ENCODE data around the gene CHD8. TPM values are rescaled to one million over a fixed set of nuclear protein-coding genes. Genes with fewer than 3 reads are reported as not detected.

CHD8 gene
- total RNA-seq, 1 donor from 2014 or later, result 126 TPM

GRCh38 chr14:21385188-21385904 is 70.6 kb downstream of the CHD8 start:
- peaks cover 17% of the 10 kb centered on the region for H3K36me3 Mint-ChIP-seq
- peak overlapping the region; percentile 100 for H3K27ac Mint-ChIP-seq
- no peaks in the 10 kb centered on the region for H3K9me3 Mint-ChIP-seq
- H3K4me1 Mint-ChIP-seq, result peaks cover 27% of the 10 kb centered on the region
- DNase-seq (ENCODE audit: low spot score in 2 of 2, unreplicated experiment in 2 of 2), result no peak
- TF ChIP-seq CTCF (IDR thresholded peaks at IDR 0.05; ENCODE audit: unreplicated experiment), result no peak
- no peak overlapping the region for H3K4me3 Mint-ChIP-seq
- no peaks in the 10 kb centered on the region for H3K27me3 Mint-ChIP-seq (ENCODE audit: low read depth)

GRCh38 chr14:21384494-21384851 is 71.5 kb downstream of the CHD8 start:
- Mint-ChIP-seq H3K27ac (peak overlapping the region; percentile 100), H3K36me3 (peaks cover 12% of the 10 kb centered on the region), H3K27me3 (ENCODE audit: low read depth) (no peaks in the 10 kb centered on the region), H3K9me3 (no peaks in the 10 kb centered on the region), H3K4me3 (peak overlapping the region; percentile 97), H3K4me1 (peaks cover 27% of the 10 kb centered on the region)
- TF ChIP-seq CTCF (IDR thresholded peaks at IDR 0.05; ENCODE audit: unreplicated experiment), result no peak
- DNase-seq (ENCODE audit: low spot score in 2 of 2, unreplicated experiment in 2 of 2), result no peak

- peak; percentile 91 to 95 for DNase-seq (ENCODE audit: low spot score in 2 of 2, unreplicated experiment in 2 of 2)
- H3K4me1 Mint-ChIP-seq, result peaks cover 27% of the 10 kb centered on the region
- peaks cover 12% of the 10 kb centered on the region for H3K36me3 Mint-ChIP-seq
- no peak for TF ChIP-seq CTCF (IDR thresholded peaks at IDR 0.05; ENCODE audit: unreplicated experiment)
- peak within 1 kb of the TSS; percentile 97 for H3K4me3 Mint-ChIP-seq
- no peaks in the 10 kb centered on the region for H3K9me3 Mint-ChIP-seq
- H3K27me3 Mint-ChIP-seq (ENCODE audit: low read depth), result no peaks in the 10 kb centered on the region
- peak within 1 kb of the TSS; percentile 100 for H3K27ac Mint-ChIP-seq
These were observed 72.0 kb downstream of the CHD8 start, which contains the start of gene SUPT16H for GRCh38 chr14:21383848-21384493. Gene SUPT16H, minus strand, starts transcription at chr14:21384019. Its CDS starts 92 bp downstream, at chr14:21383927.

- Mint-ChIP-seq H3K4me3 (peak overlapping the region; percentile 97), H3K27me3 (ENCODE audit: low read depth) (no peaks in the 10 kb centered on the region), H3K4me1 (peaks cover 27% of the 10 kb centered on the region), H3K9me3 (no peaks in the 10 kb centered on the region), H3K36me3 (peaks cover 9% of the 10 kb centered on the region), H3K27ac (peak overlapping the region; percentile 100)
- no peak for TF ChIP-seq CTCF (IDR thresholded peaks at IDR 0.05; ENCODE audit: unreplicated experiment)
- peak; percentile 32 to 60 for DNase-seq (ENCODE audit: low spot score in 2 of 2, unreplicated experiment in 2 of 2)
These were observed 72.8 kb downstream of the CHD8 start for GRCh38 chr14:21382886-21383847.

GRCh38 chr14:21382095-21382494 is 73.8 kb downstream of the CHD8 start:
- H3K27ac Mint-ChIP-seq, result peak overlapping the region; percentile 68
- H3K4me3 Mint-ChIP-seq, result peak overlapping the region; percentile 97

More at GRCh38 chr14:21382095-21382494, 73.8 kb downstream of the CHD8 start:
- peaks cover 27% of the 10 kb centered on the region for H3K4me1 Mint-ChIP-seq
- H3K27me3 Mint-ChIP-seq (ENCODE audit: low read depth), result no peaks in the 10 kb centered on the region
- peaks cover 8% of the 10 kb centered on the region for H3K36me3 Mint-ChIP-seq
- no peak for TF ChIP-seq CTCF (IDR thresholded peaks at IDR 0.05; ENCODE audit: unreplicated experiment)
- H3K9me3 Mint-ChIP-seq, result no peaks in the 10 kb centered on the region
- no peak for DNase-seq (ENCODE audit: low spot score in 2 of 2, unreplicated experiment in 2 of 2)

Measured in mesothelial cell of epicardium (in vitro differentiated cells).